ENCODE measurements around the gene DYRK1A.

The DYRK1A gene

DNA sequence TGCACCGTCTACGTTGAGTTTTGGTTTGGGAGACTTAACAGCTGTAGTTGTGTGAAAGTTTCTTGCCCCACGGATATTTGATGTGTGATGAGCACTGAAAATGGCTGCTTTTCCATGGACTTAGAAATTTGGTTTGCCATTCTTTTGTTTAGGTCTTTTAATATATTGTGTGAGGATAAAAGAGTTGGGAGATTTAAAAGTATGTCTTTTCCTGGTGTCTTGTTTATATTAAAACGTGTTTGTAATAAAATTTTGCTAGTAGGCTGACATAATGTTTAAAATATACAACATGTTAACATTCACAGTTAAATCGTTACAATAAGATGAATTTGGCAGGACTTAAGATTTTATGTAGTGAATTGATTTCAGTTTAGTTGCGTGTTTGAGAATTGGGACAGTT lies 106.9 kb downstream of the DYRK1A start:
- no peaks in the 10 kb centered on the region for H3K9me3 Mint-ChIP-seq
- H3K27me3 Mint-ChIP-seq (ENCODE audit: low read depth) = no peaks in the 10 kb centered on the region
- no peak overlapping the region for H3K27ac Mint-ChIP-seq
- no peak overlapping the region for H3K4me3 Mint-ChIP-seq
- H3K4me1 Mint-ChIP-seq (ENCODE audit: low read depth) = peaks cover 42% of the 10 kb centered on the region
- peaks cover 11% of the 10 kb centered on the region for H3K36me3 Mint-ChIP-seq (ENCODE audit: low read depth)

DNA sequence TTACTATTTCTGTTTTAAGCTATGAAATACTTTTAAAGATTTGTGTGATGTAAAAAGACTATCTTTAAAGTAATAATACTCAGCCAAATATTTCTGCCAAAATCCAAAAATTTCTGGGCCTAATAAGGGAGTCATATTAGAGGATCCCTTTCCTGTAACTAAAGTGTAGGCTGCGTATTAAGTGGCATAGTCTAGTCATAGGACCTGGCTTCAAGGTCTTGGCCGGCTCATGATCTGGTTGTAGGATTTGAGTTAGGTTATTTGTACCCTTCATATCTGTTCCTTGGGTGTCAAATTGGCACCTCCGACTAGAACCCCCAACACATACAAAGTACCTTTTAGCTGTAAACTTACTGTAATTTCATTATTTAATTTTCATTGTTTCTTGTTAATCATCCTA lies 107.8 kb downstream of the DYRK1A start:
- Mint-ChIP-seq H3K4me1 (ENCODE audit: low read depth) (peaks cover 38% of the 10 kb centered on the region), H3K27me3 (ENCODE audit: low read depth) (no peaks in the 10 kb centered on the region), H3K9me3 (no peaks in the 10 kb centered on the region), H3K36me3 (ENCODE audit: low read depth) (peaks cover 10% of the 10 kb centered on the region), H3K4me3 (no peak overlapping the region), H3K27ac (no peak overlapping the region)

DNA sequence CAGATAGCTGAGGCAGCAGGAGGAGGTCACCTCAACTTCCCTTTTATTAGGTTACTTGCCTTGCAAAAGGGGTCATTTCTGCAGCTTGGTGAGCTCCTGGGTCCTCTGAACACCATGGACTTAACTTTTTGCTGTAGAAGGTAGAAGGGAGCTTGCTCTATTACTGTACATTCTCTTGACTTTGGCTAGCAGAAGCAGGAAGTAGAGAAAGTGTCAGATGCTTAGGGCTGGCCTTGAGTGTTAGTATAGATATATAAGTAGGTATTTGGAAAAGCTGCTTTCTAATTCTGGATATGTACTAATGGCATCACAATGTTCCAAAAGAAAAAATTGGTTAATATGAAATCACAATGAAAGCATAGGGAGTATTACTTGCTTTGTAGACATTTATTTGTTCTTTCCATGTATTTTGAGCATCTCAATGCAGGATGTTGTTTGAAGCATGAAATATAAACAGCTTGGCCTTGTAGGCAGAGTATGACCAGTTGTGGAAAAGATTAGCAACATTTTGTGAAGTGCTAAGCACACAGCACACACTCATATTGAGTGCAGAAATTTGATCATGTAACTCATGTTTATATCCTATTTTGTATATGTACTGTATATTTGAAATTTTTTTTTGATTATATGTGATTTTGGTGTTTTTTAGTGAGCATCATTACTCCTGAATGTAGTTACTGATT lies 108.8 kb downstream of the DYRK1A start:
- Mint-ChIP-seq H3K4me3 (no peak overlapping the region), H3K9me3 (no peaks in the 10 kb centered on the region), H3K27me3 (ENCODE audit: low read depth) (no peaks in the 10 kb centered on the region), H3K4me1 (ENCODE audit: low read depth) (peaks cover 36% of the 10 kb centered on the region), H3K27ac (peak overlapping the region; percentile 12), H3K36me3 (ENCODE audit: low read depth) (peaks cover 9% of the 10 kb centered on the region)

DNA sequence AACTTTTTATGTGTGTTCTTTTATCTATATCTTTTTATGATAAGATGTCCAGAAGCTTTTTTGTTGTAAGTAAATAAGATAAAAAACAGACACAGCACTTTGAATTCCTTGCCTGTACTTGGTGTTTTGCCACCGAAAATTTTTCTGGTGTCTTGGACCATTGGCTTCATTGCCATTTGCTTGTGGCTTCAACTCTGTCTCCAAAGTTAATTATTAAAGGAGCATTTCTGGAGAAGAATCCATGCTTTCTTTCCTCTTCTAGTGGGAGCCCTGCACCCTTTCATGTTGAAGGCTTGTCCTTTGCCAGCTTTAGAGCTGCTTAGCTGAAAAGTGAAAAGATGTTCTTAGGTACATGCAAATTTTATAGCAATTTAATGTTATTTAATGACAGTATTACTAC lies 112.2 kb downstream of the DYRK1A start:
- H3K4me3 Mint-ChIP-seq = no peak overlapping the region
- no peaks in the 10 kb centered on the region for H3K27me3 Mint-ChIP-seq (ENCODE audit: low read depth)
- H3K36me3 Mint-ChIP-seq (ENCODE audit: low read depth) = peaks cover 13% of the 10 kb centered on the region
- peaks cover 21% of the 10 kb centered on the region for H3K4me1 Mint-ChIP-seq (ENCODE audit: low read depth)
- H3K9me3 Mint-ChIP-seq = no peaks in the 10 kb centered on the region
- no peak overlapping the region for H3K27ac Mint-ChIP-seq

DNA sequence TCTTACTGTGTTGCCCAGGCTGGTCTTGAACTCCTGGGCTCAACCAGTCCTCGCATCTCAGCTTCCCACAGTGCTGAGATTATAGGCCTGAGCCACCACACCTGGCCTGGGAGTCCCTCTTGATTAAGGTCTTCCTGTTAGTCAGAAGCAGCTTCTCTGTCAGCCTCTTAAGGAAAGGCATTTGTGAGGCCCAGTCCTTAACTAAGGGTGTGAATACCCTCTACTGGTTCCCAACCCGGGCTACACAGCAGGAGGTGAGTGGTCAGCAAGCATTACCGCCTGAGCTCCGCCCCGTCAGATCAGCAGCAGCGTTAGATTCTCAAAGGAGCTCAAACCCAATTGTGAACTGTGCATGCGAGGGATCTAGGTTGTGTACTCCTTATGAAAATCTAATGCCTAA lies 117.2 kb downstream of the DYRK1A start:
- Mint-ChIP-seq H3K9me3 (no peaks in the 10 kb centered on the region), H3K4me1 (ENCODE audit: low read depth) (peaks cover 6% of the 10 kb centered on the region), H3K27ac (no peak overlapping the region), H3K36me3 (ENCODE audit: low read depth) (peaks cover 21% of the 10 kb centered on the region), H3K4me3 (no peak overlapping the region), H3K27me3 (ENCODE audit: low read depth) (no peaks in the 10 kb centered on the region)

DNA sequence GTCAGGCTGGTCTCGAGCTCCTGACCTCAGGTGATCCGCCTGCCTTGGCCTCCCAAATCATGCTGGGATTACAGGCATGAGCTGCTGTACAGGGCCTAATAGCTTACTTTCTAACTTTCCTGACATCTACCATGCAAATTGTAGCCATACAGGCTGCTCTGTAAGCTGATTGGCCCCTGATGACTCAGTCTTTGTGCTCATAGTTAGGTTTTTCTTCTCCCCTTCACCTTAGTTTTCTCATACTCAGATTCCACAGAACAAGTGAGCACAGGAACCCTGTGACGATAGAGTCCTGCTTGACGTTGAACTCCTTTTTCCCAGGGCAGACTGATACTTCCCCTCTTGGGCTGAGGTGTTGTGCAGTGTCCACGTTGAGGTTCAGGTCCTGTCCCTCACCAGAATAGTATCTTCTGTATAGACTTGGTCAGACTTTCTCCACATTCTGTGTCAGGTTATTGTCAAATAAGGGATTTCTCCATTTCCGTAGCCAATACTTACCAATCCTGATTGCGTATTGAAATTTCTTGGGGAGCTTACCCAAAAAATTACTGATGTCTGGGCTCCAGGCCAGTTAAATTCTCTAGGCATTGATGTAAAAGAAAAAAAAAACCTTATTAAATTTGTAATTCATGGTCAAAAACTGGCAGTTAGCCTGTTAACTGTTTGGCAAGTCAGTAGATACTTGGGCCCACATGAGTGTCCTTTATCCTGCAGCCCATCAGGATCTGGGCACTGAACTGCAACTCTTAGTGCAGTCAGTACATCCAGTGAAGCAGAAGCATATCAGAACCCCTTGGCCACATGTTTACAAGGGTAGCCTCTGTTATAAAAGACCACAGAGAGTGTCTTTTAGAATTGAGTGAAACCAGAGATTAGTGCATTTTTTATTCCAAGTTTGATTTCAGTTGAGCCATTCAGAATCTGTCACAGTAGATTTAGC lies 118.2 kb downstream of the DYRK1A start:
- no peak overlapping the region for H3K27ac Mint-ChIP-seq
- H3K4me1 Mint-ChIP-seq (ENCODE audit: low read depth) = peaks cover 8% of the 10 kb centered on the region
- H3K4me3 Mint-ChIP-seq = no peak overlapping the region
- H3K9me3 Mint-ChIP-seq = no peaks in the 10 kb centered on the region
- H3K36me3 Mint-ChIP-seq (ENCODE audit: low read depth) = peaks cover 21% of the 10 kb centered on the region
- no peaks in the 10 kb centered on the region for H3K27me3 Mint-ChIP-seq (ENCODE audit: low read depth)

DNA sequence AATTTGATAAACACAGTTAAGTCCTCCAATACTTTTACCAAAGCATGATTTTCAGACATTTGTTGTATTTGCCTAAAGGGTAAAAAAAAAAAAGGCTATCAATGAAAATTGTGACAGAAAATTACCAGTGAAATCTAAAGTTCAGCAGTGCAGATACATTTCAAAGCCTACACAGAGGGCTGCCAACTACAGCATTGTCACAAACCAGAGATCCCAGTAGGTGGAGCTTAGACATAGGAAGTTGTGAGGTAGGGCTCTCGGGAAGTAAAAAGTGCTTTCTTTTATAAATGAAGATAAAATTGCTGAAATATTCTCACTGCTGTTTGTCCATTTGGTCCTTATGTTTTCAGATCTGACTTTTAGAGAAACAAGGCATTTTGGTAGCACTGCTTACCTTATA lies 123.0 kb downstream of the DYRK1A start:
- peaks cover 13% of the 10 kb centered on the region for H3K4me1 Mint-ChIP-seq (ENCODE audit: low read depth)

DNA sequence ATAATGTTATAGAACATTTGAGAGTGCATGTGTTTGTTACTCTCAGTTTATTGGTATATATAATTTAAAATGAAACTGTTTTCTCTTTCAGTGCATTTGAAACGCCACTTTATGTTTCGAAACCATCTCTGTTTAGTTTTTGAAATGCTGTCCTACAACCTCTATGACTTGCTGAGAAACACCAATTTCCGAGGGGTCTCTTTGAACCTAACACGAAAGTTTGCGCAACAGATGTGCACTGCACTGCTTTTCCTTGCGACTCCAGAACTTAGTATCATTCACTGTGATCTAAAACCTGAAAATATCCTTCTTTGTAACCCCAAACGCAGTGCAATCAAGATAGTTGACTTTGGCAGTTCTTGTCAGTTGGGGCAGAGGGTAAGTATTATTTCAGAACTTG lies 123.5 kb downstream of the DYRK1A start:
- Mint-ChIP-seq H3K27ac (no peak overlapping the region), H3K27me3 (ENCODE audit: low read depth) (no peaks in the 10 kb centered on the region), H3K36me3 (ENCODE audit: low read depth) (peaks cover 23% of the 10 kb centered on the region), H3K9me3 (no peaks in the 10 kb centered on the region), H3K4me1 (ENCODE audit: low read depth) (peaks cover 11% of the 10 kb centered on the region), H3K4me3 (no peak overlapping the region)

More for the DNA sequence above, 123.0 kb downstream of the DYRK1A start:
- H3K27me3 Mint-ChIP-seq (ENCODE audit: low read depth) = no peaks in the 10 kb centered on the region
- H3K36me3 Mint-ChIP-seq (ENCODE audit: low read depth) = peaks cover 23% of the 10 kb centered on the region
- H3K9me3 Mint-ChIP-seq = no peaks in the 10 kb centered on the region
- H3K27ac Mint-ChIP-seq = no peak overlapping the region
- no peak overlapping the region for H3K4me3 Mint-ChIP-seq

DNA sequence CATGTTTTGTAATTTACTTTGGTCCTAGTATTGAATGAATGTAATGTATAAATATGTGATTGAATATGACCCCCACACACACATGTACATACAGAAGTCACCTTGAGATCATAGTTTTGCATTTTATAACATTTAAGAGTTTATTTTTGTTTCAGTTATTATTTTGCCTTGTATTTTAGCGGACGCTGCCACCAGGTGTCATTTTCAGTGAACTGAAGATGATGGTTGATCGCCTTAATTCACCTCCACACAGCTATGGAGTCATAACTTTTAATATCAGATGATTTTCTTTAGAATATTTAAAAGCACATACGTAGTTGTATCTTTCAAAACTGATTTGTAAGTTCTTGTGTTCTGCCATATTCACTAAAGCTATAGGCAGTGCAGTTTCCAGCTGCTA lies 130.4 kb downstream of the DYRK1A start:
- H3K4me3 Mint-ChIP-seq = no peak overlapping the region
- no peaks in the 10 kb centered on the region for H3K9me3 Mint-ChIP-seq
- H3K36me3 Mint-ChIP-seq (ENCODE audit: low read depth) = peaks cover 28% of the 10 kb centered on the region
- H3K27me3 Mint-ChIP-seq (ENCODE audit: low read depth) = no peaks in the 10 kb centered on the region
- no peak overlapping the region for H3K27ac Mint-ChIP-seq
- peaks cover 5% of the 10 kb centered on the region for H3K4me1 Mint-ChIP-seq (ENCODE audit: low read depth)

DNA sequence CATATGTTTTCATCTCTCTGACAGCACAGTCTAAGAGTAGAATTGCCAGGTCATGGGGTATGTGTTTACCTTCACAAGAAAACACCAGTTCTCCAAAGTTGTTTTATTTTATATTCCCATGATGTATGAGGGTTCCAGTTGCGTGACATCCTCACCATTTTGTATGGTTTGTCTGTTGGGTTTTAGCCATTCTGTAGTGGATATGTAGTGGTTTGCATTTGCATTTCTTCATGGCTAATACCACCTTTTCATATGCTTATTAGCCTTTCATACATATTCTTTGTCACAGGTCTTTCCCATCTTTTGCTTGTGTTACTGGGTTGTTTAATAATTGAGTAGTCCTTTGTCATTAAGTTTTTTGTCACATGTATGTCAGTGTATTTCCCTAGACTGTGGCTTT lies 132.1 kb downstream of the DYRK1A start:
- H3K27me3 Mint-ChIP-seq (ENCODE audit: low read depth) = no peaks in the 10 kb centered on the region
- peaks cover 26% of the 10 kb centered on the region for H3K36me3 Mint-ChIP-seq (ENCODE audit: low read depth)
- H3K4me1 Mint-ChIP-seq (ENCODE audit: low read depth) = peaks cover 6% of the 10 kb centered on the region
- H3K9me3 Mint-ChIP-seq = no peaks in the 10 kb centered on the region
- no peak overlapping the region for H3K4me3 Mint-ChIP-seq
- H3K27ac Mint-ChIP-seq = no peak overlapping the region

DNA sequence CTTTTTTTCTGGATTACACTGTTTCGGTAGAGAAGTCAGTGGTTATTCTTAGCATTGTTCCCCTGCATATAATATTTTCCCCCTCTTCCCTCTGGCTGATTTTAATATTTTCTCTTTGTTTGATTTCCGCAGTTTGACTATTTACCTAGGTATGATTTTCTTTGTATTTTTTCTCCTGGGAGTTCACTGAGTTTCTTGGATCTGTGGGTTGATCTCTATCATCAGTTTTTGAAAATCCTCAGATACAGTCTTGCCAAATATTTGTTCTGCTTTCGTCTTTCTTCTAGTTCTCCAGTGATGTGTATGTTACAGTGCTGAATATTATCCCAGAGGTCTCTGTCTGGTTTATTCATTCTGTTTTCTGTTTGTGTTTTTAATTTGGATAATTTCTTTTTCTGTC lies 136.4 kb downstream of the DYRK1A start:
- no peaks in the 10 kb centered on the region for H3K9me3 Mint-ChIP-seq
- H3K36me3 Mint-ChIP-seq (ENCODE audit: low read depth) = peaks cover 29% of the 10 kb centered on the region
- H3K27ac Mint-ChIP-seq = no peak overlapping the region

DNA sequence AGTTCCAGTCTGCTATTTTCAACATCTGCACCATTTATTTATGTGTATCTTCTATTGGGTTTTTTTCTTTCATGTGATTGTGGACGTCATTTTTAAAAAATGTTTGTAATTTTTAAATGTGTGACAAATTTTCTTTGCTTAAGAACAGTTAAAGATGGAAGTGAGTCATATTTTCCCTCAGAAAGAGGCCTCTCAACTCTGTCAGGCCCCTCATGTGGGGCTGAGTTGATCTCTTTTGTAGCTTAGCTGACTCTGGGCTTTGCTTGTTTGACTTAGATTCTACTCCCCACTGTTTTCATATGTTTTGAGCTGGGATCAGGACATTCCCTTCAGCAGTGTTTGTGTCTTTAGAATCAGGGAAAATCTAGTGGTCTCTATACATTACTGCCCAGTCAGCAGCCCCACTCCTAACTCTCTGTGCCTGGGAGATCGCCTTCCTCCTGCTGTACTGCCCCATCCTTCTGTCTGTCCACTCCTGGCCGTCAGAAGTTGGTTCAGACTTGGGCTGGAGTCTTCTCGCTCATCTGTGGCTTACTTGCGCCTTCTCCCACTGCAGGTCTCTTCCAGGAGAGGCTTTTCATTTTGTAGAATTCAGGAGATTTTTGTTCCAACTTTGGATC lies 137.4 kb downstream of the DYRK1A start:
- Mint-ChIP-seq H3K36me3 (ENCODE audit: low read depth) (peaks cover 27% of the 10 kb centered on the region), H3K4me1 (ENCODE audit: low read depth) (peaks cover 9% of the 10 kb centered on the region), H3K27ac (peak overlapping the region; percentile 56), H3K9me3 (no peaks in the 10 kb centered on the region), H3K4me3 (no peak overlapping the region), H3K27me3 (ENCODE audit: low read depth) (no peaks in the 10 kb centered on the region)

More for the DNA sequence above, 136.4 kb downstream of the DYRK1A start:
- Mint-ChIP-seq H3K4me3 (no peak overlapping the region), H3K4me1 (ENCODE audit: low read depth) (peaks cover 9% of the 10 kb centered on the region), H3K27me3 (ENCODE audit: low read depth) (no peaks in the 10 kb centered on the region)

DNA sequence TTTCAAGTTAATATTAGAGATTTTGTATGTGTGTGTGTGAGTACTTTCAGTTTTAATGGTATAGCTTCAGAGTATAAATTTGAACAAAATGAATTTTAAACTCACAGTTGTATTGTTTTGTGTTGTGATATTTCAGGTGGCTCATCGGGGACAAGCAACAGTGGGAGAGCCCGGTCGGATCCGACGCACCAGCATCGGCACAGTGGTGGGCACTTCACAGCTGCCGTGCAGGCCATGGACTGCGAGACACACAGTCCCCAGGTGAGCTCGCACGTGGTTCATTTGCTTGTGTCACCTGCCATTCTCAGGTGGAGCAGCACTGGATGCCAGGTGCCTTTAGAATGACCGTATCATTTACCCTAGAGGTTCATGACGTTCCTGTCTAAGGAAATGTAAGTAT lies 139.4 kb downstream of the DYRK1A start:
- H3K4me1 Mint-ChIP-seq (ENCODE audit: low read depth) = peaks cover 9% of the 10 kb centered on the region

DNA sequence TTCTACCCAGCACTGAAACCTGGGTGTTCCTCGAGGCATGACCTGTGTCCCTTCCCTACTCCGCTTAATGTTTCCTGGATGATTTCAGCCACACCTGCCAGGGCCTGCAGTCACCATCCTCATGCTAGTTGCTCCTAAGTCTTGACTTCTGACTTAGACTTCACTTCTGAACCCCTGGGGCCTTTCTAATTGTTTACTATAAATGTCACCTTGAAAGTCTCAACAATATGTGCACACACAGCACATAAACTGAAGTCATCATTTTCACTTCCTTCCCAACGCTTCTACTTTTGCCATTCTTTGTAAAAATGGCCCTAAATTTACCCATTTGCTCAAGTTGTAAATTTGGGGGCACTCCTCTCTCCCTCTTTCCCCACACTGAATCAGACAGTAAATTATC lies 141.1 kb downstream of the DYRK1A start:
- peaks cover 36% of the 10 kb centered on the region for H3K36me3 Mint-ChIP-seq (ENCODE audit: low read depth)
- no peak overlapping the region for H3K27ac Mint-ChIP-seq
- peaks cover 14% of the 10 kb centered on the region for H3K4me1 Mint-ChIP-seq (ENCODE audit: low read depth)
- H3K27me3 Mint-ChIP-seq (ENCODE audit: low read depth) = no peaks in the 10 kb centered on the region
- no peaks in the 10 kb centered on the region for H3K9me3 Mint-ChIP-seq
- no peak overlapping the region for H3K4me3 Mint-ChIP-seq

More for the DNA sequence above, 139.4 kb downstream of the DYRK1A start:
- no peaks in the 10 kb centered on the region for H3K9me3 Mint-ChIP-seq
- no peaks in the 10 kb centered on the region for H3K27me3 Mint-ChIP-seq (ENCODE audit: low read depth)
- H3K27ac Mint-ChIP-seq = no peak overlapping the region
- no peak overlapping the region for H3K4me3 Mint-ChIP-seq
- H3K36me3 Mint-ChIP-seq (ENCODE audit: low read depth) = peaks cover 30% of the 10 kb centered on the region

DNA sequence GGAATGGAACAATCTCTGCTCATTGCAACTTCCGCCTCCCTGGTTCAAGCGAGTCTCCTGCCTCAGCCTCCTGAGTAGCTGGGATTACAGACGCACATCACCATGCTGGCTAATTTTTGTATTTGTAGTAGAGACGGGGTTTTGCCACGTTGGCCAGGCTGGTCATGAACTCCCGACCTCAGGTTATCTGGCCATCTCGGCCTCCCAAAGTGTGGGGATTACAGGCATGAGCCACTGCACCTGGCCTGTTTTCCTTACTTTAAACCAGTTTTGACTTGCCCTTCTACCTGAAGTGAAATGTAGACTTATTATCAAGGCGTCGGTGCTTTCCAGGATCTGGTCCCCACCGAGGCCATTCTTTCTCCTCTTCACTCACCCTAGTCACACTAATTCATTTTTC lies 141.8 kb downstream of the DYRK1A start:
- Mint-ChIP-seq H3K4me3 (no peak overlapping the region), H3K9me3 (no peaks in the 10 kb centered on the region), H3K36me3 (ENCODE audit: low read depth) (peaks cover 35% of the 10 kb centered on the region), H3K4me1 (ENCODE audit: low read depth) (peaks cover 10% of the 10 kb centered on the region), H3K27ac (no peak overlapping the region), H3K27me3 (ENCODE audit: low read depth) (no peaks in the 10 kb centered on the region)
